GM12892 (cell line): ENCODE measurements around the gene PAX7.

Experiments
- DNase-seq: peaks from one replicate; pipeline ENCODE4 v3.0.0; 2011; ENCODE audit not compliant: insufficient read length
- FAIRE-seq: peaks from 2 replicates; lab custom pipeline; 2011; peaks lifted over from hg19 to GRCh38; lab: Jason Lieb, UNC
- POLR2A ChIP-seq: IDR thresholded peaks from 2 replicates; pipeline ENCODE4 v1.6.1; 2011; ENCODE audit warnings: low read depth, low read length, control low read depth
- POLR2AphosphoS5 ChIP-seq: IDR thresholded peaks from 2 replicates; pipeline ENCODE4 v1.6.1; 2011; ENCODE audit warnings: low read depth, low read length, control low read depth
- TAF1 ChIP-seq: IDR thresholded peaks from 2 replicates; pipeline ENCODE4 v1.6.1; 2011; ENCODE audit warnings: low read depth, mild to moderate bottlenecking, control low read depth, low read length, borderline replicate concordance

Gene PAX7

DNA sequence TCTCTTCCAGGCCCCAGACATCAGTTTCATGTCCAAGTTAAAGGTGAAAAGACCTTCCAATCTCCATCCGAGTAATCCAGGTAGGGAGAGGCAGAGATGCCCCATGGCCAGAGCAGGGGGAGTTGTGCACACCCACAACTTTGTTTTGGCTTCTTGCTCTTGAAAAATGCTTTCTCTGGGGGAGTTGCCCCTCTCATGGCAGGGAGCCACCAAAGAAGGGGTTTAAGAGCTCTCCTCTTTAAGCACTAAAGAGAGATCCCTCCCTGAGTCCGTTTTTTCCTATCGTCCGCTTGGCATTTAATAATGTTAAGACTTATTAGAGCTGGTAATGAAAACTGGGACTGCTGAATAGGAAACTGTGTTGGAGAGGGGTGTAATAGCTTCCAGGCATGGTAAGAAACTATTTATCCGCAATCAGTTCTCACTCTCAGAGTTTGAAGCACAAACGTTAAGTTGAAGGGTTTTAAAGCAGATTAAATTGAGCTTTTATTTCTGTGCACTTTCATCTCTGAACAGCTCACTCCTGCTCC lies 8.3 kb downstream of the PAX7 start:
- DNase-seq (no peak), FAIRE-seq (no peak)
- no peak for TF ChIP-seq TAF1
- no peak for TF ChIP-seq POLR2AphosphoS5
- TF ChIP-seq POLR2A, result no peak

DNA sequence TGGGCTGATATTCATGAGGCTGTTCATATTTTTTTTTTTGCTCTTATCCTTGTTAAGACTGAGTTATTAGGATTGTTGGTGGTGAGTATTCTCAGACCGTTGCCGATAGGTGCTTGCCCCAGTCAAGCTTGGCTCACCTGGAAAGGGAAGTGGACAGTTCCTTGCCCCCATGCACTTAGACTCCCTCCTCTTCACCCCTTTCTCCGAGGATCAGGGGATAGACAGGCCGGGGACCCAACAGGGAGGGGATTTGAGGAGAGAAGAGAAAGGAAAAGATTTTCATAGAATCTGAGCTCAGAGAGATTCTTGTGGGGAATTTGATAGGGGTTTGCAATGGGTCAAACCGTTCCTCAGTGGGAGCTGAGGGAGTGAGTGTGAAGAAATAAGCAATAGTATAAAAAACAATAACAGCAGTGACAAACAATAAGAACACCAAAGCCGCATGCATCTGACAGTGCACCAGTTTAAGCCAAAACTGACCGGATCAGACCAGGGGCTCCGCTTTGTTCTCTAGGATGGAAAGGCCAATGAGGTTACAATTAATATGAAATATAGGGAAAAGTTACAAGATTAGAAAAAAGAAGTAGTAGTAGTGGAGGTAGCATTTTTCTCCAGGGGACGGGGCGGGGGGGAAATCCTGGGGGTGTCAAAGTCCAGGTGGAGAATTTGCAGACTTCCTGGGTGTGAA lies 8.9 kb downstream of the PAX7 start:
- DNase-seq, result no peak
- TF ChIP-seq POLR2AphosphoS5, result no peak
- no peak for TF ChIP-seq POLR2A
- no peak for TF ChIP-seq TAF1
- FAIRE-seq, result no peak

DNA sequence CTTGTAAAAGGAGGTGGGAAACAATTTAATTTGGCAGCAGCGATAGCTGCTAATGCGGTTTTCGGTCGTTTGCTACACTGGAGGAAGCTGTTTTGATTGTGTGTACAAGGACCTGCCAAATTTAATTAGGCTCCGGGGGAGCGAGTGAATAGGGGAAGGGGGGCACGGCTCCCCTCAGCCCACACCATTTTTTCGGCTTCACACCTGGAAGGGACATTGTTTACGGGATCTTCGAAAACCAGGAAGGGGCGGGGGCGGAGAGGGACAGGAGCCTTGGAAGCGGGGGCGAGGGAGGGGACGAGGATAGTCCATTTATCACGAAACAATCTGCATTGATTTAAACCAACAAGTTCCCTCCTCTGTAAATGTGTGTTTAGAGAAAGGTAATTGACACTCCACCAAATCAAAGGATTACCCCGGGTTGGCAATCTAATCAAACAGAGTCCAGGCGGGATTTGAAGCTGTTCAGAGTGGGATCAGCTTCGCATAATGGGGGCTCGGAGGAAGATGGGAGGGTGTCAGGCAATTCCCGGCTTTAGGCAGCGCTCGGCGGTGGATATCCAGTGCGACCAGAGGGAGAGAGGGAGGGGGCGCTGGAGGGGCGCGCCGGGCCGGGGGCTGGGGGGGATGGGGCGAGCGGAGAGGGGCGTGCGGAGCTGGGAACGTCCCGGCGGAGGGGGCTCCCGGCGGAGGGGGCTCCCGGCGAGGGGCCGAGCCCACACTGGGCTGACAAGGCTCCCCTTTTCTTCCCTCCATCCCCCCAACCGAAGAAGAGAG lies 9.8 kb downstream of the PAX7 start:
- FAIRE-seq, result no peak
- DNase-seq, result no peak
- TF ChIP-seq POLR2AphosphoS5 (no peak), POLR2A (no peak), TAF1 (no peak)

DNA sequence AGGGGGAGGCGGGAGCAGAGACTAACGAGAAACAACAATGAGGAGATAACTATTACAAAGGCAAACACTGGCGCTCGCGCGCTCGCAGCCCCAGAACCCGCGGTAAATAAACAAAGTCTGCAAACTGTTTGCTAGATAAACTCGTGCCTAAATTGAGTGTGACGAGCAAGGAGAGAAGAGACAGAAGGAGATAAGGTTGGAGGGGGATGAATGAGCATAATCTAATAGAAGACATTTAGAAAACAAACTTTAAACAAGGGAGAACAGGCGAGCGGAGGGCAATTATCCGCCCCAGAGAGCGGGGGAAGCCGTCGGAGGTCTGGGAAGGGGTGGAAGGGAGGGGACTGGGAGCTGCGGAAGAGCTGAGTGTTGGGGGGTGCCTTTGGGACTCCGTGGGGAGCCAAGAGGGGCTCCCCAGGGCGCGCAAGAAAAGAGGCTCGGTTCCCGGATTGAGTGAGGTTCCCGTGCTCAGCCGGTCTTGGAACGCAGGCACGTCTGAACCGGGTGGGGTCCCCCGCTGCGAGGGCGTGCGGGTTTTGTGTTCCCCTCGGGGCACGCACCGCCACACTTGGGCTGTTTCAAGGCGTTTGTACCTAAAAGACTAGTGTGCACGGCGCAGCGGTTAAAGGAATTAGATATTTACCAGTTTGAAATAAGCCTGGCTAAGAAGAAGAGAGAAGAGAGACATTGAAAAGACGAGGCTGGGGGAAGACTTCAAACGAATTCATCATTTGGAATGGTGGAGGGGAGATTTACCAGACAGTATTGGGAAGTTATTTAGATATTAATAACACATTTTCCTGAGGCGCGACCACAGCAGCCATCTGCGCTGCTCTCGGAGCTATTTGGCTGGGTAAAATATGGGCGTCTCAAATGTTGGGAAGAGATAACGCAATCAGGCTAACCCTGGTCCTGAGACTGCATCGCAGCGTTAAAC lies 10.6 kb downstream of the PAX7 start:
- no peak for DNase-seq
- no peak for FAIRE-seq
- TF ChIP-seq TAF1 (no peak), POLR2AphosphoS5 (no peak), POLR2A (no peak)

DNA sequence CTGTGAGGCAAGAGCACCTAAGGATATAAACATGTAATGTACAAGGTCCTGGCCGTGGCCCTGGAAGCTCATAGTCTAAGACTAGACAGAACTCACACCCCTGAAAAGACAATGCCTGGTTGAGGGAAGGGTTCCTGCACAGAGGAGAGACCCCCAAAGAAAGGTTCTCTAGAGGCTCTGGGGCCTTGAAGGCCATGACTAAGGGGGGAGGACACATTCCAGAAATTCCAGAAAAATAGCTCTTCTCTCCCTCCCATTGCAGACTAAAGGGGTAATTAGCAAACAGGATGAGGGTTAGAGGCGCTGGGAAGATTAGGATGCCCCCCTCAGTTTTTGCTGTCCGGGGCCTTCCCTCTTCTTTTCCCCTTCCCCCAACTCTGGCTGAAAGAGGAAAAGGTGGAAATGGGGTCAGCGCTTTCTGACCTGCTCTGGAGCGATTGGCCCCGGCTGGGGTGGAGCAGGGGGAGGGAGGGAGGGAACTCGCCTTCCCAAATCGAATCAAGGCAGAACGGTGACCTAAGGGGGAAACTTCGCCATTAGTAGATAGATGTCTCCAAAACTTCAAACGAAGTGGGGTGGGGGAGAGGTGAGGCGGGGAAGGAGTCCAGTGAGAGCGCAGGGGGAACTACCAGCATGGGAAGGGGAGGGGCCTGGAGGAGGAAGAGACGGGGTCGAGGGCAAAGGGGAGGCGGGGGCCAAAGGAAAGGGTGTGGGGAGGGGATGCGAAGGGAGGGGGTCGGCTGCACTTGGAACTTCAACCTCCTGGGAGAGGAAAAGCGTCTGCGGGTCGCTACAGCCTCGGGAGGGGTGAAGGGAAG lies 11.8 kb downstream of the PAX7 start:
- TF ChIP-seq TAF1 (no peak), POLR2A (no peak), POLR2AphosphoS5 (no peak)
- no peak for FAIRE-seq
- DNase-seq, result no peak

DNA sequence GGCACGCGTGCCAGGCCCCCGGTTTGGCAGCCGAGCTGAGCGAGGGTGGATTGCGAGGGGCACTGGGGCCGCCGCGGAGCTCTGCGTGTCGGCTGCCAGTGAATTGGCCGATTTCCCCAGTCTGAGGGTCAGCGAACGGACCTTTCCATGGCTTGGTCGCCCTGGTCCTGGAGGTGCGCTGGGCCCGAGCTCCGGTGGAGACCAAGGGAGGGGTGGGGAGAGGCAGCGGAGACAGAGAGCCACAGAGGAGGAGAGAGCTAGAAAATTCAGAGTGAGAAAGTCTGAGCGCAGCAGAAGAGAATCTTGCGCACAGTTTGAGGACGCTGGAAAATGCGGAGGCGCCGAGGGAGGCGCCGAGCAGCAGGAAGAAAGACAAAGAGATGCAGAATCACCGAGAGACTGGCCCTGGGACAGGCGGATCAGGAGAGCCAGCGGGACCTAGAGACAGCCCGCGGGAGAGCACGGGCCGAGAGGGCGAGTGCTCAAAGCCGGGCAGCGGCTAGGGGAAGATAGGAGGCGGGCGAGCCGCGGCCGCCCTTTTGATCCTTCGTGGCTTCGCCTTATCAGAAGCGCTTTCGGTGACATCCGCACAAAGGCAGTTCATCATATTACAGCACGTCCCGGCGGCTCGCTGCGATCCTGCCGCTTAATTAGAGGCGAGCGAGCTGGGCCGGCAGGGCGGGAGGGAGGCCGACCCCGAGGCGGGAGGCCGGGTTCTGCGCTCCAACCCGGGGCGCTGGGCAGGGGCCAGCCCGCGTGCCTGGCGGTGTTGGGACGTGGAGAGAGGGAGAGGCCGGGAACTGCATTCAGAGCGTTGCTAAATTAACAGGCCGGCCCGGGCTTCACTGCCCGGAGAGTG lies 12.7 kb downstream of the PAX7 start:
- DNase-seq (no peak), FAIRE-seq (no peak)
- no peak for TF ChIP-seq TAF1
- TF ChIP-seq POLR2AphosphoS5, result no peak
- no peak for TF ChIP-seq POLR2A

DNA sequence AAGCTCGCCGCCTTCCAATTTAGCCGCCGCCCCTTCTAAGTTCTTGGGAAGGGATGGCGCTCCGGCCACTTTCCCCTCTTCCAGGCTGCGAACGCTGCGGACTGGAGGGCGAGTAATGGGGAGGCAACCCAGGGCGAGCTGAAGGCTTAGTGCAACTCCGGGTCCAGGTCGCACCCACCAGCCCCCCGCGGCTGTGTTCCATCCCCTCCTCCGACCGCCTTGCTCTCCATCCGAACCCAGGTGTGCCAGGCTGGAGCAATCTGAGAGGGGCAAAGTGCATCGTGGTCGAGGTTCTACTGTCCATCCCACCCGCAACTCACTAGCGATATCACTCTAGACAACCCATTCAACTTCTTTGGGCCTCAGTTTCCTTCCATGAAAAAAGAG lies 13.4 kb downstream of the PAX7 start:
- FAIRE-seq, result no peak
- TF ChIP-seq POLR2A (no peak), POLR2AphosphoS5 (no peak), TAF1 (no peak)
- no peak for DNase-seq

DNA sequence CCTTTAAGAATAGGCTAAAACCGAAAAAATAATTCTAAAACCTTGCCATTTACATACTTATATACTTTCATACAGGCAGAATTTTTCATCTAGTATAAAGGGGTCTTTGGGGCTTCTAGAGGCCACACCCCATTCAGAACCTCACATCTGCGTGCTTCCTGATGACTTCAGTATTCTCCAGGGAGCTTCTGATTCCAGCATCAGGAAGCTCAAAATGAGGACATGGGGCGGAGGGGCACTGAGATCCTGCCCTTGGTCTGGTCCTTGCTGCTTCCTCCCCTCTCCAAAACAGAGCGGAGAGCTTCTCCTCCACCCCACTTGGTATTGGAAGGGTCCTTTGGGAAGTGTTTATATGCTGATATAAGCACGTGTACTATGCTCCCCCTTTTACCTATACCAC lies 13.8 kb downstream of the PAX7 start:
- TF ChIP-seq TAF1 (no peak), POLR2AphosphoS5 (no peak), POLR2A (no peak)
- DNase-seq (no peak), FAIRE-seq (no peak)

DNA sequence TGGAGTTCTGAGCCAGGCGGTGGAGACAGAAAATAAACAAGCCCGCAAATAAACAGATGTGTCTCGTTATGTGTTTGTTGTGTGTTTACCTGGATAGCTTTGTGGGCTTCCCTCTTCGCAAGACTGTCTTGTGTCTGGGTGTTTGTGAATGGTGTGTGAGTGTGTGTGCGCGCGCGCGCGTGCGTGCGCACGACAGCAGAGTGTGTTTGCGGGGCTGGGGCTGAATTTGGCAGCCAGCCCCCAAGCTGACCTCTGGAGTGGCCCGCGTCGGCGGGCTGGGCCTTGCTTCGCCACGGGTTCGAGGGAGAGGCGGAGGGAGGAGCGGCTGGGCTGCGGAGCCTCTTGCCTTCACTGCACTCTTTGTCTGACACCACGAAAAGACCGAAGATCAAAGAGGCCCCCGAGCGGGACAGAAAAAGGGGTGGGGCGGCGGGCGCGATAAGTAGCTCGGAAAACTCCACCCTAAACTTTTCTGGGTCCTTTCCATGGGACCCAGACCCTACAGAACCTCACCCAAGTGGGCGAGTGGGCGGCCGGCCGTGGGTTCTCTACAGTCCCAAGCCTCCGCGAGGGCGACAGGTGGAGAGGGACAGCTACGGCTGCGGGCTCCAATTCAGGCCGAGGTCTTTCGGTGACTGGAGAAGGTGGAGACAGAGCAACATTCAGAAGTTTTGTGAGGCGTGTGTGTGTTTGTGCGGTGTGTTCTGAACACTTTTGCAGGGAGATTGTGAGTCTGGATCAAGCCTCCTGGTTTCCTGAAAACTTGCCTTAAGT lies 14.5 kb downstream of the PAX7 start:
- FAIRE-seq, result no peak
- DNase-seq, result no peak
- TF ChIP-seq TAF1, result no peak
- TF ChIP-seq POLR2A, result no peak
- no peak for TF ChIP-seq POLR2AphosphoS5
